HL-60 (cell line): ENCODE results near the gene PDCL3.
A peak's percentile ranks its signal among the peaks of the same experiment; 100 is the strongest.

Experiments
- DNase-seq, 2 experiments: peaks; one replicate each; pipeline ENCODE4 v3.0.0-alpha.2; 2010 to 2020; ENCODE audit warnings: low read depth in 1 of 2, low spot score in 1 of 2
- H3K27ac ChIP-seq: fragments of 250-450 bp; sonication (Bioruptor Pico); replicated peaks from 2 replicates; pipeline ENCODE4 v1.5.1; 2020; ENCODE audit warnings: mild to moderate bottlenecking, moderate library complexity
- H3K27me3 ChIP-seq: fragments of 250-450 bp; sonication (Bioruptor Pico); 2 replicates; pipeline ENCODE4 v1.5.1; 2021; ENCODE audit warnings: mild to moderate bottlenecking, moderate library complexity; ENCODE audit not compliant: insufficient read depth, poor library complexity, severe bottlenecking
- H3K4me3 ChIP-seq: replicated peaks from 2 replicates; pipeline ENCODE4 v1.5.1; 2011; ENCODE audit warnings: mild to moderate bottlenecking, control low read depth, low read length; ENCODE audit not compliant: insufficient read depth
- GABPA ChIP-seq: IDR thresholded peaks from 2 replicates; pipeline ENCODE4 v1.6.1; 2012; ENCODE audit warnings: low read depth
- POLR2AphosphoS5 ChIP-seq: IDR thresholded peaks from 2 replicates; pipeline ENCODE4 v1.6.1; 2012; ENCODE audit warnings: low read depth
- SPI1 ChIP-seq: IDR thresholded peaks from 2 replicates; pipeline ENCODE4 v1.6.1; 2012; ENCODE audit warnings: low read depth, mild to moderate bottlenecking, borderline replicate concordance
- long read RNA-seq: library from polyadenylated mRNA; unstranded; transcript quantifications from one replicate; pipeline ENCODE4 v2.0.0, GENCODE V29; 2020
- TF ChIP-seq, protein P1 (sequence below): IDR thresholded peaks from 2 replicates; pipeline ENCODE4 v1.6.1; 2012; ENCODE audit warnings: low read depth; ENCODE audit not compliant: insufficient replicate concordance
- TF ChIP-seq, protein P2 (sequence below): IDR thresholded peaks from one replicate; pipeline ENCODE4 v1.5.1; 2011; ENCODE audit warnings: low read length, control low read depth, inconsistent platforms; ENCODE audit not compliant: insufficient read depth

The PDCL3 gene
- long read RNA-seq, transcript PDCL3-201 (6 exons, 1,337 nt): major isoform, 116 of 123 reads
- long read RNA-seq, partial matches to known transcripts: 0 of 123 reads
- long read RNA-seq, other reads (novel, unspliced or antisense): 7 of 123 reads

DNA sequence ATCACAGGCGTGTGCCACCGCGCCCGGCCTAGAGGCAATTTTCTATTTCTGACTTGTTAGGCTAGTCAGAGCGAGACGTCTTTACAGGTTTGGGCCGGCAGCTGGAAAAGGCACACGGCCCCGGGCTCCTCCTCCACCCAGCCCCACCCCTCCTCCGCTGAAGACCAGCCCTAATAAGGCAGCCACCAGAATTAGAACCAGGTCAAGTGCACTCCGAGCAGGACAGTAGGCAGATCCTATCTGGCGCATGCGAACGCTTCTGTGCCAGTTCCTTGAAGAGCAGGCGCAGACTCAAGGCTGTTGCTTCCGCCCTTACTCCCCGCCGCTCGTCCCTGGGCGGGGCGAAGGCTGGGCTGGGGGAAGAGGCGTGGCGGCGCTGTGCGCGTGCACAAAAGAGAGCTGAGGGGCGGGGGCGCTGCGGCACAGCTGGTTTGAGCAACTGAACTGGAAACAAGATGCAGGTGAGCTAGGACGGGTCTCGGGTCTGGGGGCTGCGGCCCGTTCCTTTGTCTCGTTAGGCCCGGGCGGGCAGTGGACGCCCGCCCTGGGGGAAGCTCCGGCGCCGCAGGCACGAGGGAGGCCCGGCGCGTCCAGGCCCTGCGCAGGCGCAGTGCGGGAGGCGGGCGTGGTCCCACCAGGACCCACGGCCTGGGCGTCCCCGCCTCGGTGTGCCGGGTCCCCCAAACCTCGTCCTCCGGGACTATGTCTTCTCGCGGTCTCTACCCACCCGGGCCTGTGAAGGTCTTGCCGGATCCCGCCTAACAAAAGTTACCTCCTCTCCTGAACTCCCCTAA is at the start of gene PDCL3:
Gene PDCL3, plus strand, starts transcription at position 381 of the 794 bp plus-strand sequence. Its CDS starts 75 bp downstream, at position 456.
- Histone ChIP-seq H3K27me3 (no peaks in the 10 kb centered on the region), H3K4me3 (peak within 1 kb of the TSS; percentile 88), H3K27ac (peak within 1 kb of the TSS; percentile 86)
- 0 out of 2 replicates have a peak, but pooled peaks have one; percentile 2 for TF ChIP-seq SPI1
- peak; percentile 65; the same call in 1 of the 2 replicates for TF ChIP-seq POLR2AphosphoS5
- TF ChIP-seq, protein P1, sequence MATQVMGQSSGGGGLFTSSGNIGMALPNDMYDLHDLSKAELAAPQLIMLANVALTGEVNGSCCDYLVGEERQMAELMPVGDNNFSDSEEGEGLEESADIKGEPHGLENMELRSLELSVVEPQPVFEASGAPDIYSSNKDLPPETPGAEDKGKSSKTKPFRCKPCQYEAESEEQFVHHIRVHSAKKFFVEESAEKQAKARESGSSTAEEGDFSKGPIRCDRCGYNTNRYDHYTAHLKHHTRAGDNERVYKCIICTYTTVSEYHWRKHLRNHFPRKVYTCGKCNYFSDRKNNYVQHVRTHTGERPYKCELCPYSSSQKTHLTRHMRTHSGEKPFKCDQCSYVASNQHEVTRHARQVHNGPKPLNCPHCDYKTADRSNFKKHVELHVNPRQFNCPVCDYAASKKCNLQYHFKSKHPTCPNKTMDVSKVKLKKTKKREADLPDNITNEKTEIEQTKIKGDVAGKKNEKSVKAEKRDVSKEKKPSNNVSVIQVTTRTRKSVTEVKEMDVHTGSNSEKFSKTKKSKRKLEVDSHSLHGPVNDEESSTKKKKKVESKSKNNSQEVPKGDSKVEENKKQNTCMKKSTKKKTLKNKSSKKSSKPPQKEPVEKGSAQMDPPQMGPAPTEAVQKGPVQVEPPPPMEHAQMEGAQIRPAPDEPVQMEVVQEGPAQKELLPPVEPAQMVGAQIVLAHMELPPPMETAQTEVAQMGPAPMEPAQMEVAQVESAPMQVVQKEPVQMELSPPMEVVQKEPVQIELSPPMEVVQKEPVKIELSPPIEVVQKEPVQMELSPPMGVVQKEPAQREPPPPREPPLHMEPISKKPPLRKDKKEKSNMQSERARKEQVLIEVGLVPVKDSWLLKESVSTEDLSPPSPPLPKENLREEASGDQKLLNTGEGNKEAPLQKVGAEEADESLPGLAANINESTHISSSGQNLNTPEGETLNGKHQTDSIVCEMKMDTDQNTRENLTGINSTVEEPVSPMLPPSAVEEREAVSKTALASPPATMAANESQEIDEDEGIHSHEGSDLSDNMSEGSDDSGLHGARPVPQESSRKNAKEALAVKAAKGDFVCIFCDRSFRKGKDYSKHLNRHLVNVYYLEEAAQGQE: peak; percentile 36
- TF ChIP-seq, protein P2, sequence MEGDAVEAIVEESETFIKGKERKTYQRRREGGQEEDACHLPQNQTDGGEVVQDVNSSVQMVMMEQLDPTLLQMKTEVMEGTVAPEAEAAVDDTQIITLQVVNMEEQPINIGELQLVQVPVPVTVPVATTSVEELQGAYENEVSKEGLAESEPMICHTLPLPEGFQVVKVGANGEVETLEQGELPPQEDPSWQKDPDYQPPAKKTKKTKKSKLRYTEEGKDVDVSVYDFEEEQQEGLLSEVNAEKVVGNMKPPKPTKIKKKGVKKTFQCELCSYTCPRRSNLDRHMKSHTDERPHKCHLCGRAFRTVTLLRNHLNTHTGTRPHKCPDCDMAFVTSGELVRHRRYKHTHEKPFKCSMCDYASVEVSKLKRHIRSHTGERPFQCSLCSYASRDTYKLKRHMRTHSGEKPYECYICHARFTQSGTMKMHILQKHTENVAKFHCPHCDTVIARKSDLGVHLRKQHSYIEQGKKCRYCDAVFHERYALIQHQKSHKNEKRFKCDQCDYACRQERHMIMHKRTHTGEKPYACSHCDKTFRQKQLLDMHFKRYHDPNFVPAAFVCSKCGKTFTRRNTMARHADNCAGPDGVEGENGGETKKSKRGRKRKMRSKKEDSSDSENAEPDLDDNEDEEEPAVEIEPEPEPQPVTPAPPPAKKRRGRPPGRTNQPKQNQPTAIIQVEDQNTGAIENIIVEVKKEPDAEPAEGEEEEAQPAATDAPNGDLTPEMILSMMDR: no peak
- TF ChIP-seq GABPA: no peak
- DNase-seq: peak; percentile 94 to 98

DNA sequence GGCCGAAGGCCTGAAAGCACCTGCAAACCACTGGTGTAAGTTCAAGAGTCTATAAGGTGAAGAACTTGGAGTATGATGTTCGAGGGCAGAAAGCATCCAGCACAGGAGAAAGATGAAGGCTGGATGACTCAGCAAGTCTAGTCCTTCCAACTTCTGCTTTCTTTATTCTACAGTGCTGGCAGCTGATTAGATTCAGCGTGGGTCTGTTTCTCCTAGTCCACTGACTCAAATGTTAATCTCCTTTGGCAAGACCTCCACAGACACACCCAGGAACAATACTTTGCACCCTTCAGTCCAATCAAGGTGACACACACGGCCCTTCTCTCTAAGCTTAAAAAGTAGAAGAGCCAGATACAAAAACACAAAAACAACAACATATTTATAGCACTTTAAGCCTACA is 49.1 kb upstream of the PDCL3 start:
- Histone ChIP-seq H3K27ac (no peak overlapping the region), H3K4me3 (no peak overlapping the region), H3K27me3 (no peaks in the 10 kb centered on the region)
- TF ChIP-seq SPI1: peak; percentile 56; the same call in 1 of the 2 replicates
- TF ChIP-seq, protein P2: no peak
- peak in 1 of 2 experiments; percentile 56 for DNase-seq

DNA sequence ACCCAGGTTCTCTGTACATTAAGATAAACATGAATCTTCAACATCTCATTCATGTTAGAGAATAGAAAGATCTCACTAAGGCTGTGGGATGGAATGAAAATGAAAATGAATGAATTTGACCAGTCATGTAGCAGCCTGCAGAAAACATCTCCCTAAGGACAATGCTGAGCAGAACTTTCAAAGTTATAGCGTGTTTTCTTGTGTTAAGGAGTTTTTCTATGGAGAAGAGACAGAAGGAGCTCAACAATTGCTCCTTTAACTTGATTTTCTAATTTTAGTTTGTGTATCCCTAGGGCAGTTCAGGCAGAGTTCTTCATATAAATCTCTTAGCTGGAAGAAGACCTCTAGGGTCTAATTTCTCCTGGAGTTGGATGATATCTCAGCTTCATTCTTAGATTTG is 45.2 kb upstream of the PDCL3 start:
- Histone ChIP-seq H3K27me3 (no peaks in the 10 kb centered on the region), H3K4me3 (no peak overlapping the region), H3K27ac (no peak overlapping the region)
- TF ChIP-seq SPI1 (no peak), GABPA (no peak), POLR2AphosphoS5 (no peak)
- TF ChIP-seq, protein P2: no peak
- TF ChIP-seq, protein P1: no peak
- no peak for DNase-seq
